Left ventricle myocardium inferior (tissue), 1 donor: ENCODE results near the gene TFR2. TPM values are rescaled to one million over a fixed set of nuclear protein-coding genes. Genes with fewer than 3 reads are reported as not detected.

ENCODE experiments used
- DNase-seq: peaks from one replicate; pipeline ENCODE4 v3.0.0-alpha.2; 2020
- H3K27ac ChIP-seq: fragments of 200-600 bp; replicated peaks from 2 replicates; pipeline ENCODE4 v1.8.0; 2021
- H3K27me3 ChIP-seq: fragments of 200-600 bp; 2 replicates; pipeline ENCODE4 v1.8.0; 2021; ENCODE audit warnings: low read depth
- H3K36me3 ChIP-seq: fragments of 200-600 bp; 2 replicates; pipeline ENCODE4 v1.8.0; 2021
- H3K4me1 ChIP-seq: fragments of 200-600 bp; 2 replicates; pipeline ENCODE4 v1.8.0; 2021
- H3K4me3 ChIP-seq: fragments of 200-600 bp; 2 replicates; pipeline ENCODE4 v1.8.0; 2021; ENCODE audit warnings: mild to moderate bottlenecking, moderate library complexity
- H3K9me3 ChIP-seq: fragments of 200-600 bp; replicated peaks from 2 replicates; pipeline ENCODE4 v1.8.0; 2021
- CTCF ChIP-seq: fragments of 200-600 bp; IDR thresholded peaks from 2 replicates; pipeline ENCODE4 v1.8.0; 2021; ENCODE audit warnings: antibody characterized with exemption, mild to moderate bottlenecking, borderline replicate concordance
- intact Hi-C: fragments of 100-400 bp; cut with micrococcal nuclease; formaldehyde crosslinking; loops from one replicate; pipeline ENCODE4 v1.11.0; 2022
- total RNA-seq: library from RNA; stranded (reverse); fragmentation: NEBNext Ultra II Directional; extraction: Animal tissue kit (Norgen Biotek cat#: 25700); gene quantifications from one replicate; pipeline ENCODE4 v1.2.1, GENCODE V29; 2021
- donor health status: DM: no; HTN: yes; CAD: no; lungs with severe emphysema.

TFR2 gene
- total RNA-seq, 1 donor from 2014 or later = 0.25 TPM

- no peaks in the 10 kb centered on the region for H3K9me3 ChIP-seq
- intact Hi-C loops = no loop called here
- no peak overlapping the region for H3K4me3 ChIP-seq
- DNase-seq = no peak
- no peak overlapping the region for H3K27ac ChIP-seq
- H3K36me3 ChIP-seq = no peaks in the 10 kb centered on the region
- H3K4me1 ChIP-seq = no peaks in the 10 kb centered on the region
- peaks cover 100% of the 10 kb centered on the region for H3K27me3 ChIP-seq
- TF ChIP-seq CTCF = no peak
Observed at GRCh38 chr7:100649826-100650565, 8.6 kb upstream of the TFR2 start.

- TF ChIP-seq CTCF = no peak
- H3K9me3 ChIP-seq = no peaks in the 10 kb centered on the region
- H3K4me3 ChIP-seq = no peak overlapping the region
- peaks cover 96% of the 10 kb centered on the region for H3K27me3 ChIP-seq
- H3K36me3 ChIP-seq = no peaks in the 10 kb centered on the region
- intact Hi-C loops = no loop called here
- H3K27ac ChIP-seq = no peak overlapping the region
- no peak for DNase-seq
- H3K4me1 ChIP-seq = no peaks in the 10 kb centered on the region
Observed at GRCh38 chr7:100642534-100642907, 1.2 kb upstream of the TFR2 start.

GRCh38 chr7:100641860-100642533 is 645 bp upstream of the TFR2 start:
- H3K9me3 ChIP-seq = no peaks in the 10 kb centered on the region
- no peak overlapping the region for H3K4me3 ChIP-seq
- DNase-seq = no peak
- no peak overlapping the region for H3K27ac ChIP-seq
- H3K4me1 ChIP-seq = no peaks in the 10 kb centered on the region
- TF ChIP-seq CTCF = no peak
- no peaks in the 10 kb centered on the region for H3K36me3 ChIP-seq
- peaks cover 96% of the 10 kb centered on the region for H3K27me3 ChIP-seq
- intact Hi-C loops = no loop called here

- intact Hi-C loops = no loop called here
- peaks cover 96% of the 10 kb centered on the region for H3K27me3 ChIP-seq
- no peak for DNase-seq
Observed at GRCh38 chr7:100640517-100641440, 573 bp downstream of the TFR2 start.

More at GRCh38 chr7:100640517-100641440, 573 bp downstream of the TFR2 start:
- no peaks in the 10 kb centered on the region for H3K9me3 ChIP-seq
- H3K4me1 ChIP-seq = no peaks in the 10 kb centered on the region
- H3K4me3 ChIP-seq = no peak overlapping the region
- TF ChIP-seq CTCF = no peak
- H3K27ac ChIP-seq = no peak overlapping the region
- H3K36me3 ChIP-seq = no peaks in the 10 kb centered on the region
